SK-N-MC (cell line): ENCODE data around the gene TRIM47.
"Not testable (repeated sequence)": the region's sequence is repeated elsewhere in the genome, so short reads cannot be mapped to it uniquely, and the experiment has no call there.

ENCODE experiments used
- EZH2 ChIP-seq: fragments of 200-600 bp; sonication (generic); IDR thresholded peaks from one replicate; pipeline ENCODE4 v1.6.1; 2017; ENCODE audit warnings: antibody characterized with exemption
- FOXP2 ChIP-seq: optimal IDR thresholded peaks from 2 replicates; pipeline ENCODE3; 2011; ENCODE audit warnings: mild to moderate bottlenecking, moderate library complexity; ENCODE audit not compliant: insufficient read depth; ENCODE audit errors: extremely low read length, control extremely low read depth

GRCh38 chr17:75870228-75870627 lies 8.2 kb downstream of the TRIM47 start:
- TF ChIP-seq FOXP2, EZH2: not testable (repeated sequence)
